Progenitor cell of endocrine pancreas (in vitro differentiated cells): ENCODE measurements around the gene ZNF407. TPM values are rescaled to one million over a fixed set of nuclear protein-coding genes. Genes with fewer than 3 reads are reported as not detected.

Experiments used
- DNase-seq: peaks from one replicate; pipeline ENCODE4 v3.0.0; 2021; ENCODE audit warnings: low spot score; ENCODE audit not compliant: unreplicated experiment
- H3K27ac Mint-ChIP-seq: 2 replicates; pipeline ENCODE4 v1.8.0; 2021; ENCODE audit warnings: mild to moderate bottlenecking, moderate library complexity, mixed read lengths
- H3K27me3 Mint-ChIP-seq: 2 replicates; pipeline ENCODE4 v1.8.0; 2021; ENCODE audit warnings: mixed read lengths
- H3K36me3 Mint-ChIP-seq: 2 replicates; pipeline ENCODE4 v1.8.0; 2022; ENCODE audit warnings: mixed read lengths; ENCODE audit not compliant: insufficient read depth
- H3K4me1 Mint-ChIP-seq: 2 replicates; pipeline ENCODE4 v1.8.0; 2021; ENCODE audit warnings: low read depth, mixed read lengths
- H3K4me3 Mint-ChIP-seq: 2 replicates; pipeline ENCODE4 v1.8.0; 2021; ENCODE audit warnings: low read depth, mild to moderate bottlenecking, moderate library complexity, mixed read lengths
- H3K9me3 Mint-ChIP-seq: 2 replicates; pipeline ENCODE4 v1.8.0; 2021; ENCODE audit warnings: low read depth, mixed read lengths
- CTCF ChIP-seq: fragments of 200-600 bp; sonication (generic); IDR thresholded peaks from one replicate; pipeline ENCODE4 v1.5.0; 2021; ENCODE audit warnings: antibody characterized with exemption, mild to moderate bottlenecking; ENCODE audit not compliant: unreplicated experiment
- total RNA-seq: library from RNA; stranded (reverse); gene quantifications from 2 replicates; pipeline ENCODE4 v1.2.1, GENCODE V29; 2021

ZNF407 gene
- total RNA-seq, 1 donor from 2014 or later = 18.1 TPM

GRCh38 chr18:74841248-74841647 lies 243.6 kb downstream of the ZNF407 start:
- Mint-ChIP-seq H3K4me1 (peaks cover 4% of the 10 kb centered on the region), H3K4me3 (no peak overlapping the region), H3K27ac (no peak overlapping the region), H3K36me3 (no peaks in the 10 kb centered on the region), H3K27me3 (no peaks in the 10 kb centered on the region), H3K9me3 (no peaks in the 10 kb centered on the region)
- no peak for DNase-seq
- no peak for TF ChIP-seq CTCF

- Mint-ChIP-seq H3K27ac (no peak overlapping the region), H3K4me3 (no peak overlapping the region)
- TF ChIP-seq CTCF = no peak
Measured at GRCh38 chr18:74849301-74849700, 251.6 kb downstream of the ZNF407 start.

GRCh38 chr18:74856434-74856833 lies 258.8 kb downstream of the ZNF407 start:
- Mint-ChIP-seq H3K9me3 (no peaks in the 10 kb centered on the region), H3K27ac (no peak overlapping the region), H3K27me3 (no peaks in the 10 kb centered on the region), H3K4me3 (no peak overlapping the region), H3K4me1 (peaks cover 13% of the 10 kb centered on the region), H3K36me3 (no peaks in the 10 kb centered on the region)
- no peak for TF ChIP-seq CTCF
- DNase-seq = no peak

More at GRCh38 chr18:74849301-74849700, 251.6 kb downstream of the ZNF407 start:
- no peak for DNase-seq
- Mint-ChIP-seq H3K36me3 (no peaks in the 10 kb centered on the region), H3K4me1 (peaks cover 3% of the 10 kb centered on the region), H3K9me3 (no peaks in the 10 kb centered on the region), H3K27me3 (no peaks in the 10 kb centered on the region)

GRCh38 chr18:74856928-74857327 lies 259.3 kb downstream of the ZNF407 start:
- peaks cover 13% of the 10 kb centered on the region for H3K4me1 Mint-ChIP-seq
- H3K27me3 Mint-ChIP-seq = no peaks in the 10 kb centered on the region
- H3K27ac Mint-ChIP-seq = no peak overlapping the region
- no peak for TF ChIP-seq CTCF
- no peak for DNase-seq
- H3K36me3 Mint-ChIP-seq = no peaks in the 10 kb centered on the region
- no peak overlapping the region for H3K4me3 Mint-ChIP-seq
- no peaks in the 10 kb centered on the region for H3K9me3 Mint-ChIP-seq

GRCh38 chr18:74857901-74858300 lies 260.2 kb downstream of the ZNF407 start:
- H3K36me3 Mint-ChIP-seq = no peaks in the 10 kb centered on the region
- DNase-seq = no peak
- H3K27me3 Mint-ChIP-seq = no peaks in the 10 kb centered on the region
- H3K4me3 Mint-ChIP-seq = no peak overlapping the region
- TF ChIP-seq CTCF = no peak
- H3K9me3 Mint-ChIP-seq = no peaks in the 10 kb centered on the region
- H3K27ac Mint-ChIP-seq = no peak overlapping the region
- peaks cover 13% of the 10 kb centered on the region for H3K4me1 Mint-ChIP-seq
